Gastrocnemius medialis (tissue), 4 donors: ENCODE data around the gene POLN. TPM values are rescaled to one million over a fixed set of nuclear protein-coding genes. Genes with fewer than 3 reads are reported as not detected.

ENCODE experiments used
- ATAC-seq, 2 donors: fragments of 150-250 bp; one replicate each; pipeline ENCODE4 v1.9.1; 2016
- DNase-seq, 2 donors: peaks; one replicate each; pipeline ENCODE4 v3.0.0-alpha.2; 2019
- H3K27ac ChIP-seq, 4 donors: fragments of 200-600 bp; sonication (generic); 1 replicate in 1 of 4; 2 replicates in 3 of 4; pipeline ENCODE4 v1.5.1; 2016 to 2018; ENCODE audit warnings: mild to moderate bottlenecking in 2 of 4, moderate library complexity in 1 of 4
- H3K27me3 ChIP-seq, 3 donors: fragments of 200-600 bp; sonication (generic) in 2 of 3; 1 replicate in 1 of 3; 2 replicates in 2 of 3; pipeline versions ENCODE4 v1.5.1 to v1.6.0; 2016 to 2019; ENCODE audit warnings: mild to moderate bottlenecking in 1 of 3, moderate library complexity in 1 of 3
- H3K36me3 ChIP-seq, 2 donors: fragments of 200-600 bp; sonication (generic) in 1 of 2; one replicate each; pipeline ENCODE4 v1.5.1; 2017 to 2018
- H3K4me1 ChIP-seq, 2 donors: fragments of 200-600 bp; sonication (generic) in 1 of 2; one replicate each; pipeline ENCODE4 v1.5.1; 2016 to 2017; ENCODE audit warnings: mild to moderate bottlenecking in 2 of 2
- H3K4me3 ChIP-seq, 4 donors: fragments of 200-600 bp; sonication (generic) in 3 of 4; 1 replicate in 1 of 4; 2 replicates in 3 of 4; pipeline ENCODE4 v1.5.1; 2016 to 2019; ENCODE audit warnings: mild to moderate bottlenecking in 2 of 4
- H3K9me3 ChIP-seq, 3 donors: fragments of 200-600 bp; sonication (generic) in 2 of 3; 1 replicate in 1 of 3; 2 replicates in 2 of 3; pipeline ENCODE4 v1.5.1; 2016 to 2019
- CTCF ChIP-seq, 5 experiments: fragments of 450-650 bp in 3 of 5; fragments of 200-600 bp in 2 of 5; sonication (generic) in 2 of 5; IDR thresholded peaks in 4 of 5; conservative IDR thresholded peaks in 1 of 5; 1 replicate in 4 of 5; 2 replicates in 1 of 5; pipeline ENCODE4 v1.5.1; 2016 to 2019; ENCODE audit warnings: antibody characterized with exemption in 5 of 5, mild to moderate bottlenecking in 3 of 5, moderate library complexity in 3 of 5
- POLR2A ChIP-seq, 2 donors: fragments of 450-650 bp; IDR thresholded peaks; one replicate each; pipeline ENCODE4 v1.6.1; 2017; ENCODE audit warnings: antibody characterized with exemption in 2 of 2, mild to moderate bottlenecking in 2 of 2, moderate library complexity in 2 of 2
- in situ Hi-C, 4 donors: fragments of 200-750 bp; cut with MboI; loops; one replicate each; pipeline versions ENCODE4 v1.15.0 to v1.8.0; 2017; ENCODE audit warnings: low sequenced_read_pairs in 4 of 4
- intact Hi-C: fragments of 100-400 bp; cut with DNase I; formaldehyde crosslinking; loops from one replicate; pipeline ENCODE4 v1.15.1; 2023; ENCODE audit warnings: low total_unique reads
- total RNA-seq, 4 donors: library from RNA; depleted of rRNA; stranded (reverse); fragments of >200 nt; gene quantifications; one replicate each; pipeline versions ENCODE4 v1.1.0 to v1.2.3, GENCODE V29; 2016

Gene POLN
- total RNA-seq, 4 donors from 2014 or later = 0.71 to 2.0 (median 0.86) TPM; not detected in 1

- no peak for TF ChIP-seq POLR2A (IDR thresholded peaks at IDR 0.05)
- no peak for TF ChIP-seq CTCF (IDR thresholded peaks at IDR 0.05 in 4 of 5, conservative IDR thresholded peaks at IDR 0.05 in 1 of 5)
- Histone ChIP-seq H3K9me3 (no peaks in the 10 kb centered on the region), H3K27me3 (no peaks in the 10 kb centered on the region), H3K4me1 (no peaks in the 10 kb centered on the region), H3K4me3 (no peak overlapping the region), H3K36me3 (no peaks in the 10 kb centered on the region), H3K27ac (no peak overlapping the region)
- DNase-seq (no peak), ATAC-seq (no peak)
- intact Hi-C loops (no loop called here), in situ Hi-C loops (no loop called here)
Observed at GRCh38 chr4:2142630-2143427, 99.1 kb downstream of the POLN start.

- intact Hi-C loops (no loop called here), in situ Hi-C loops (no loop called here)
- no peak for ATAC-seq
- H3K9me3 ChIP-seq = no peaks in the 10 kb centered on the region
- no peaks in the 10 kb centered on the region for H3K36me3 ChIP-seq
- no peak overlapping the region for H3K27ac ChIP-seq
- H3K4me1 ChIP-seq = no peaks in the 10 kb centered on the region
- H3K27me3 ChIP-seq = no peaks in the 10 kb centered on the region
- DNase-seq = no peak
- no peak for TF ChIP-seq POLR2A (IDR thresholded peaks at IDR 0.05)
- TF ChIP-seq CTCF (IDR thresholded peaks at IDR 0.05 in 4 of 5, conservative IDR thresholded peaks at IDR 0.05 in 1 of 5) = no peak
- no peak overlapping the region for H3K4me3 ChIP-seq
Observed at GRCh38 chr4:2141762-2142451, 100.0 kb downstream of the POLN start.

GRCh38 chr4:2141022-2141761 lies 100.7 kb downstream of the POLN start:
- TF ChIP-seq CTCF (IDR thresholded peaks at IDR 0.05 in 4 of 5, conservative IDR thresholded peaks at IDR 0.05 in 1 of 5) (no peak), POLR2A (IDR thresholded peaks at IDR 0.05) (no peak)
- H3K27me3 ChIP-seq = no peaks in the 10 kb centered on the region
- H3K36me3 ChIP-seq = no peaks in the 10 kb centered on the region
- DNase-seq = no peak
- no peak overlapping the region for H3K27ac ChIP-seq
- ATAC-seq = no peak
- no peak overlapping the region for H3K4me3 ChIP-seq
- no peaks in the 10 kb centered on the region for H3K4me1 ChIP-seq
- in situ Hi-C loops = no loop called here
- no peaks in the 10 kb centered on the region for H3K9me3 ChIP-seq
- intact Hi-C loops = no loop called here

DNA sequence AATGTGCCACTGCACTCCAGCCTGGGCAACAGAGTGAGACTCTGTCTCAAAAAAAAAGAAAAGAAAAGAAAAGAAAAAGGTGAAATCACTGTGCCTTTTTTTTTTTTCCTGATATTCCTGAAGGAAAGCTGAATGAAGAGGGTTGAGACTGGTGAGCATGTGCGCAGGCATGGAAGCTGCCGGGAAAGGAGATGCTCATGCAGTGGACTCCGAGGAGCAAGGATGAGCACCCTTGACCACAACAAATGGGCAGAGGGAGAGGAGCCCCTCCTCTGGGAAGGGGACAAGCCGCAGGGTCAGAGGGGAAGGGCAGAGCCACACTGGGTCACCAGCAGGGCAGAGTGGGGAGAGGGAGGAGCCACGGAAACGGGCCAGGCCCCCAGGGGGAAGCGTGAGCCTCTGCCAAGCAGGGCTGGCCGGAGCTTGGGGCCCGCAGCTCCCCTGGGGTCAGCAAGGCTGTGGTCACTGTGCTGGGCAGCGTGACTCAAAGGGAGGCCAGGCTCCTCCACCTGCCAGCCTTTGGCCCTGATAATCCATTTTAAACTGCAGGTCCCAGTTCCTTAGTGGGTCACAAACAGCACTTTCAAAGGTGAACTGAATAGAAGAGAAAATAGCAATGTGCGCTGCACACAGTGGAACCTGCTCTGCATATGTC lies 102.9 kb downstream of the POLN start:
- Histone ChIP-seq H3K36me3 (no peaks in the 10 kb centered on the region), H3K9me3 (no peaks in the 10 kb centered on the region), H3K27ac (no peak overlapping the region), H3K27me3 (no peaks in the 10 kb centered on the region), H3K4me1 (no peaks in the 10 kb centered on the region), H3K4me3 (no peak overlapping the region)
- no peak for DNase-seq
- intact Hi-C loops = no loop called here
- no peak for ATAC-seq
- in situ Hi-C loops = no loop called here
- TF ChIP-seq POLR2A (IDR thresholded peaks at IDR 0.05) (no peak), CTCF (IDR thresholded peaks at IDR 0.05 in 4 of 5, conservative IDR thresholded peaks at IDR 0.05 in 1 of 5) (no peak)
